HG02970 (cell line): ENCODE data around the gene MTF1.
"Not testable (repeated sequence)": the region's sequence is repeated elsewhere in the genome, so short reads cannot be mapped to it uniquely, and the experiment has no call there.

Experiments
- ATAC-seq: cut with Tn5 transposase; IDR thresholded peaks from one replicate; pipeline ENCODE4 v1.9.1; 2021; ENCODE audit warnings: mild to moderate bottlenecking, moderate library complexity, moderate number of reproducible peaks; ENCODE audit not compliant: unreplicated experiment, low FRiP score

The MTF1 gene

GRCh38 chr1:37795340-37796125, 63.9 kb downstream of the MTF1 start:
- ATAC-seq, result no peak

- no peak for ATAC-seq
Measured at GRCh38 chr1:37794372-37795339, 64.7 kb downstream of the MTF1 start.

- peak; percentile 49 for ATAC-seq
Measured at GRCh38 chr1:37793773-37794371, 65.5 kb downstream of the MTF1 start, which contains the start of gene MANEAL. MANEAL (plus strand) TSS chr1:37793847; CDS start chr1:37794183, 336 bp downstream.

- ATAC-seq, result no peak
Measured at GRCh38 chr1:37792943-37793686, 66.3 kb downstream of the MTF1 start.

GRCh38 chr1:37782491-37782890, 76.9 kb downstream of the MTF1 start:
- ATAC-seq, result no peak

GRCh38 chr1:37778654-37779053, 80.7 kb downstream of the MTF1 start:
- no peak for ATAC-seq

- no peak for ATAC-seq
Measured at GRCh38 chr1:37776946-37777516, 82.4 kb downstream of the MTF1 start.

GRCh38 chr1:37771440-37771839, 88.0 kb downstream of the MTF1 start:
- ATAC-seq, result not testable (repeated sequence)

- ATAC-seq, result no peak
Measured at GRCh38 chr1:37767488-37767887, 91.9 kb downstream of the MTF1 start.

GRCh38 chr1:37765916-37766664, 93.3 kb downstream of the MTF1 start:
- no peak for ATAC-seq

GRCh38 chr1:37764888-37765441, 94.4 kb downstream of the MTF1 start, which contains the start of gene EPHA10:
EPHA10 (minus strand) TSS chr1:37765120; CDS start chr1:37765066, 54 bp downstream.
- ATAC-seq, result no peak

- ATAC-seq, result no peak
Measured at GRCh38 chr1:37764414-37764825, 95.0 kb downstream of the MTF1 start.

- no peak for ATAC-seq
Measured at GRCh38 chr1:37763791-37764413, 95.5 kb downstream of the MTF1 start.

- no peak for ATAC-seq
Measured at GRCh38 chr1:37762516-37762915, 96.9 kb downstream of the MTF1 start.

GRCh38 chr1:37761416-37762095, 97.8 kb downstream of the MTF1 start:
- no peak for ATAC-seq
